ENCODE measurements around the gene ARF3. TPM values are rescaled to one million over a fixed set of nuclear protein-coding genes. Genes with fewer than 3 reads are reported as not detected.

ARF3 gene
- total RNA-seq, 1 donor from 2014 or later, result 135 TPM

GRCh38 chr12:48927261-48927660 is 30.0 kb downstream of the ARF3 start:
- H3K27ac Mint-ChIP-seq, result no peak overlapping the region
- H3K9me3 Mint-ChIP-seq (ENCODE audit: low read depth), result no peaks in the 10 kb centered on the region
- H3K36me3 Mint-ChIP-seq (ENCODE audit: insufficient read depth), result peaks cover 16% of the 10 kb centered on the region
- H3K4me3 Mint-ChIP-seq (ENCODE audit: low read depth), result peak overlapping the region; percentile 7
- H3K27me3 Mint-ChIP-seq, result no peaks in the 10 kb centered on the region
- no peak for DNase-seq (ENCODE audit: low spot score, unreplicated experiment)
- TF ChIP-seq CTCF (IDR thresholded peaks at IDR 0.05; ENCODE audit: unreplicated experiment), result no peak
- H3K4me1 Mint-ChIP-seq (ENCODE audit: low read depth), result peaks cover 3% of the 10 kb centered on the region

DNA sequence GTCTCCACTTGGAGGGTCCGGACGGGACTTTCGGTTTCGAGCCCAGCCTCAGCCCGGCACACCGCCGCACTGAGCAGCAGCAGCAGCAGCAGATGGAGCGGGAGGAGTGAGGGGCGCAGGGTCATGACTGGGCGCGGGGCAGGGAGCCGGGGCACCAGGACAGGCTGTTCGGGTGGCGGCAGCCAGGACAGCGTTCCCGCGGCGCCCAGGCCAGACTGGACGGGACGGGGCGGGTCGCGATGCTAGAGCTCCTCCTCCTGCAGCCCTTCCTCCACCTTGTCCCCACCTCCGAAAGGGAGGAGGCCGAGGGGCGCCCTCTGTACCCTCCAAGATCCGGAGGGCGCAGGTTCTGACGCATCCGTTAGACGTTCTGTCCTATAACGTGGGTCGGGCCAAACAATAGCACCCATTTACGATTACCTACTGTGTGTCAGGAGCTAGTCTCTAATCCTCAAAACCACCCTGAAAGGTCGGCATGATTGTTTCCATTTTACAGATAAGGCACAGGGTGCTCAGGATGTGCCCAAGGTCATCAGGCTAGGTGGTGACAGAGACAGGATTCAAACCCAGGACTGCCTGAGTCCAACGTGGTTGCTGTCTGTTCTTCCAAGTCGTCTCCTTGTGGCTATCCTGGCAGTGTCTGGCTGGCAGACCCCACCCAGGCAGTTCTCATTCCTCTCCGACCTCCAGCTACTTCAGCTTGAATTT is 31.8 kb downstream of the ARF3 start, which contains the start of gene FKBP11:
TSS of gene FKBP11 (minus strand) at position 189 of the 708 bp plus-strand sequence. CDS start at position 125, 64 bp downstream.
- H3K27ac Mint-ChIP-seq, result peak within 1 kb of the TSS; percentile 91

DNA sequence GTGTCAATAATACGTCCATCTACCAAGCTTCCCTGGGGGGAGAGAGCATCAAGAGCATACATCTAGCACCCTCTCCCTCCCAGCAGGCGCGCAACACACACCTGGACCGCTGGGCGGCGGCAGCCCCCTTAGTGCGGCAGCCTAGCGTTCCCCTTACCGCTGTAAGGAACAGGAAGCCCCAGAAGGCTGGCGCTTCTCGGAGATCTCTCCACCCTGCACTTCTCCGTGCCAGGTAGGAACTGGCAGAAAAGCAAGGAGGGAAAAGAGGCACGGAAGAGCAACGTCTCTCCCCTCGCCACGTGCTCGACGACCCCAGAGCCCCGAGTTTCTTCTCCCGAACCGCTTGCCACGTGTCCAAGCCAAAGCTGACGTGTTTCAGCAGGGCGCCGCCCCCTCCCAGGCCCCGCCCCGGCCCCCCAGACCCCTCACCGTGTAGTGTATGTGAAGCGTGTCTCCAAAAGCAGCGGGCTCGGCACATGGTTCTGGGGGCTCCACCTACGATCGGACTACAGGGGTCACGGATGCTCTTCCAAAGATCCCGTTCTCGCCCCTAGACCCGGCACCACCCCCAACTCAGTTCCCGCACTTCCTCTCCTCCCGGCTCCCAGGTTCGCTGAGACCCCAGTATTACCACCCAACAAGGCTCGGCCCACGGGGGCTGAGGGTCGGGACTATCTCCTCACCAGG is 32.5 kb downstream of the ARF3 start:
- TF ChIP-seq CTCF (IDR thresholded peaks at IDR 0.05; ENCODE audit: unreplicated experiment), result peak; percentile 70
- peak; percentile 51 for DNase-seq (ENCODE audit: low spot score, unreplicated experiment)
- Mint-ChIP-seq H3K4me3 (ENCODE audit: low read depth) (peak overlapping the region; percentile 85), H3K27me3 (no peaks in the 10 kb centered on the region), H3K27ac (peak overlapping the region; percentile 91), H3K4me1 (ENCODE audit: low read depth) (peaks cover 3% of the 10 kb centered on the region), H3K9me3 (ENCODE audit: low read depth) (no peaks in the 10 kb centered on the region), H3K36me3 (ENCODE audit: insufficient read depth) (peaks cover 10% of the 10 kb centered on the region)

More for the DNA sequence above, 31.8 kb downstream of the ARF3 start, which contains the start of gene FKBP11:
- Mint-ChIP-seq H3K4me1 (ENCODE audit: low read depth) (peaks cover 3% of the 10 kb centered on the region), H3K36me3 (ENCODE audit: insufficient read depth) (peaks cover 11% of the 10 kb centered on the region), H3K4me3 (ENCODE audit: low read depth) (peak within 1 kb of the TSS; percentile 85), H3K27me3 (no peaks in the 10 kb centered on the region), H3K9me3 (ENCODE audit: low read depth) (no peaks in the 10 kb centered on the region)
- TF ChIP-seq CTCF (IDR thresholded peaks at IDR 0.05; ENCODE audit: unreplicated experiment), result no peak
- peak; percentile 24 for DNase-seq (ENCODE audit: low spot score, unreplicated experiment)

- TF ChIP-seq CTCF (IDR thresholded peaks at IDR 0.05; ENCODE audit: unreplicated experiment), result no peak
- H3K36me3 Mint-ChIP-seq (ENCODE audit: insufficient read depth), result peaks cover 7% of the 10 kb centered on the region
Observed at GRCh38 chr12:48923117-48923516, 34.2 kb downstream of the ARF3 start.

GRCh38 chr12:48917857-48918537 is 39.3 kb downstream of the ARF3 start:
- TF ChIP-seq CTCF (IDR thresholded peaks at IDR 0.05; ENCODE audit: unreplicated experiment), result no peak
- no peak for DNase-seq (ENCODE audit: low spot score, unreplicated experiment)
- H3K4me3 Mint-ChIP-seq (ENCODE audit: low read depth), result no peak overlapping the region
- H3K27me3 Mint-ChIP-seq, result no peaks in the 10 kb centered on the region
- peaks cover 11% of the 10 kb centered on the region for H3K36me3 Mint-ChIP-seq (ENCODE audit: insufficient read depth)
- no peak overlapping the region for H3K27ac Mint-ChIP-seq
- peaks cover 4% of the 10 kb centered on the region for H3K9me3 Mint-ChIP-seq (ENCODE audit: low read depth)
- H3K4me1 Mint-ChIP-seq (ENCODE audit: low read depth), result peaks cover 2% of the 10 kb centered on the region

More at GRCh38 chr12:48923117-48923516, 34.2 kb downstream of the ARF3 start:
- Mint-ChIP-seq H3K27ac (no peak overlapping the region), H3K4me1 (ENCODE audit: low read depth) (peaks cover 3% of the 10 kb centered on the region), H3K9me3 (ENCODE audit: low read depth) (no peaks in the 10 kb centered on the region), H3K27me3 (no peaks in the 10 kb centered on the region), H3K4me3 (ENCODE audit: low read depth) (no peak overlapping the region)
- no peak for DNase-seq (ENCODE audit: low spot score, unreplicated experiment)

Data from progenitor cell of endocrine pancreas (in vitro differentiated cells).